ENCODE measurements around the gene WWOX.

GRCh38 chr16:78113258-78113657, 13.8 kb downstream of the WWOX start:
- no peak for TF ChIP-seq CTCF (IDR thresholded peaks at IDR 0.05)
- TF ChIP-seq POLR2A (IDR thresholded peaks at IDR 0.05), result no peak
- no peak for TF ChIP-seq EP300 (IDR thresholded peaks at IDR 0.05)

Data from gastroesophageal sphincter (tissue), 3 donors.